Parathyroid adenoma (tissue), 2 donors: ENCODE data around the gene ART5.
"Not testable (repeated sequence)": the region's sequence is repeated elsewhere in the genome, so short reads cannot be mapped to it uniquely, and the experiment has no call there.

Source experiments
- H2AFZ ChIP-seq: fragments of 300-600 bp; sonication (generic); one replicate; pipeline ENCODE4 v1.7.0; 2017; ENCODE audit warnings: antibody characterized with exemption, mild to moderate bottlenecking
- H3K27ac ChIP-seq: fragments of 300-600 bp; sonication (generic); one replicate; pipeline ENCODE4 v1.7.0; 2017
- H3K27me3 ChIP-seq: fragments of 300-600 bp; sonication (generic); one replicate; pipeline ENCODE4 v1.7.0; 2017; ENCODE audit warnings: low read length; ENCODE audit not compliant: control insufficient read depth, insufficient read depth
- H3K36me3 ChIP-seq: fragments of 300-600 bp; sonication (generic); one replicate; pipeline ENCODE4 v1.7.0; 2017; ENCODE audit warnings: low read length; ENCODE audit not compliant: control insufficient read depth, insufficient read depth
- H3K4me1 ChIP-seq: fragments of 300-600 bp; sonication (generic); one replicate; pipeline ENCODE4 v1.7.0; 2017; ENCODE audit warnings: control low read depth
- H3K4me2 ChIP-seq: fragments of 300-600 bp; sonication (generic); one replicate; pipeline ENCODE4 v1.7.0; 2017; ENCODE audit warnings: low read length
- H3K4me3 ChIP-seq: fragments of 300-600 bp; sonication (generic); one replicate; pipeline ENCODE4 v1.7.0; 2017; ENCODE audit warnings: low read depth, low read length
- H3K79me2 ChIP-seq: fragments of 300-600 bp; sonication (generic); one replicate; pipeline ENCODE4 v1.7.0; 2017; ENCODE audit warnings: control low read depth
- H3K9ac ChIP-seq: fragments of 300-600 bp; sonication (generic); one replicate; pipeline ENCODE4 v1.7.0; 2017; ENCODE audit warnings: mild to moderate bottlenecking
- H3K9me3 ChIP-seq: fragments of 300-600 bp; sonication (generic); one replicate; pipeline ENCODE4 v1.7.0; 2017; ENCODE audit warnings: low read length; ENCODE audit not compliant: control insufficient read depth
- CTCF ChIP-seq: fragments of 300-600 bp; sonication (generic); IDR thresholded peaks from one replicate; pipeline ENCODE4 v1.7.0; 2017; ENCODE audit warnings: antibody characterized with exemption, mild to moderate bottlenecking
- donor health status: primary hyperparathyroidism.

Gene ART5

GRCh38 chr11:3659595-3660515, 18.1 kb upstream of the ART5 start:
- Histone ChIP-seq H3K4me2 (no peak overlapping the region), H3K9ac (no peak overlapping the region), H3K9me3 (no peaks in the 10 kb centered on the region), H2AFZ (no peak overlapping the region), H3K79me2 (no peaks in the 10 kb centered on the region), H3K36me3 (no peaks in the 10 kb centered on the region), H3K27me3 (no peaks in the 10 kb centered on the region), H3K4me3 (no peak overlapping the region), H3K4me1 (no peaks in the 10 kb centered on the region), H3K27ac (no peak overlapping the region)
- no peak for TF ChIP-seq CTCF

GRCh38 chr11:3658252-3658651, 16.5 kb upstream of the ART5 start:
- Histone ChIP-seq H3K4me1 (no peaks in the 10 kb centered on the region), H3K4me2 (no peak overlapping the region), H2AFZ (no peak overlapping the region), H3K36me3 (no peaks in the 10 kb centered on the region), H3K4me3 (no peak overlapping the region), H3K27me3 (no peaks in the 10 kb centered on the region), H3K79me2 (no peaks in the 10 kb centered on the region), H3K9me3 (no peaks in the 10 kb centered on the region), H3K9ac (no peak overlapping the region), H3K27ac (no peak overlapping the region)
- no peak for TF ChIP-seq CTCF

- not testable (repeated sequence) for H3K4me1 ChIP-seq, H3K9ac ChIP-seq, H3K9me3 ChIP-seq, H3K27ac ChIP-seq, H3K4me2 ChIP-seq, H3K36me3 ChIP-seq, H3K27me3 ChIP-seq, H3K4me3 ChIP-seq, H2AFZ ChIP-seq, H3K79me2 ChIP-seq
Observed at GRCh38 chr11:3657331-3657730, 15.5 kb upstream of the ART5 start.

- Histone ChIP-seq H3K4me3 (no peak overlapping the region), H3K36me3 (no peaks in the 10 kb centered on the region), H3K4me2 (no peak overlapping the region), H3K4me1 (no peaks in the 10 kb centered on the region), H3K9me3 (no peaks in the 10 kb centered on the region), H3K9ac (no peak overlapping the region), H2AFZ (no peak overlapping the region), H3K79me2 (no peaks in the 10 kb centered on the region), H3K27ac (no peak overlapping the region), H3K27me3 (no peaks in the 10 kb centered on the region)
- no peak for TF ChIP-seq CTCF
Observed at GRCh38 chr11:3655547-3655946, 13.8 kb upstream of the ART5 start.

- H3K4me3 ChIP-seq, H2AFZ ChIP-seq, H3K79me2 ChIP-seq: not testable (repeated sequence)
Observed at GRCh38 chr11:3652514-3652913, 10.7 kb upstream of the ART5 start.

GRCh38 chr11:3649374-3649773, 7.6 kb upstream of the ART5 start:
- H3K79me2 ChIP-seq, H3K4me3 ChIP-seq, H3K4me1 ChIP-seq, H2AFZ ChIP-seq, H3K36me3 ChIP-seq, H3K9me3 ChIP-seq, H3K27me3 ChIP-seq, H3K9ac ChIP-seq, H3K4me2 ChIP-seq, H3K27ac ChIP-seq: not testable (repeated sequence)

More at GRCh38 chr11:3652514-3652913, 10.7 kb upstream of the ART5 start:
- not testable (repeated sequence) for H3K9me3 ChIP-seq, H3K4me1 ChIP-seq, H3K27me3 ChIP-seq, H3K27ac ChIP-seq, H3K9ac ChIP-seq, H3K36me3 ChIP-seq, H3K4me2 ChIP-seq

GRCh38 chr11:3648843-3649242, 7.1 kb upstream of the ART5 start:
- H3K27me3 ChIP-seq, H3K79me2 ChIP-seq, H3K9ac ChIP-seq, H3K9me3 ChIP-seq, H3K27ac ChIP-seq, H2AFZ ChIP-seq, H3K4me2 ChIP-seq, H3K4me1 ChIP-seq, H3K4me3 ChIP-seq, H3K36me3 ChIP-seq: not testable (repeated sequence)
